Measurements from ENCODE around the gene ASB2.

The ASB2 gene

GRCh38 chr14:93946541-93947090, 29.8 kb downstream of the ASB2 start:
- DNase-seq (ENCODE audit: low read depth in 2 of 2): no peak

GRCh38 chr14:93946104-93946503, 30.3 kb downstream of the ASB2 start:
- no peak for DNase-seq (ENCODE audit: low read depth in 2 of 2)

- DNase-seq (ENCODE audit: low read depth in 2 of 2): no peak
These were observed 31.3 kb downstream of the ASB2 start for GRCh38 chr14:93945070-93945399.

- no peak for DNase-seq (ENCODE audit: low read depth in 2 of 2)
These were observed 31.9 kb downstream of the ASB2 start for GRCh38 chr14:93944348-93945069.

GRCh38 chr14:93943930-93944329, 32.4 kb downstream of the ASB2 start:
- no peak for DNase-seq (ENCODE audit: low read depth in 2 of 2)

- DNase-seq (ENCODE audit: low read depth in 2 of 2): no peak
These were observed 33.3 kb downstream of the ASB2 start for GRCh38 chr14:93943052-93943451.

GRCh38 chr14:93941293-93941910, 35.0 kb downstream of the ASB2 start:
- DNase-seq (ENCODE audit: low read depth in 2 of 2): no peak

- no peak for DNase-seq (ENCODE audit: low read depth in 2 of 2)
These were observed 35.9 kb downstream of the ASB2 start for GRCh38 chr14:93940437-93940836.

- DNase-seq (ENCODE audit: low read depth in 2 of 2): peak; percentile 83 to 90
These were observed 36.8 kb downstream of the ASB2 start for GRCh38 chr14:93939304-93940229.

- DNase-seq (ENCODE audit: low read depth in 2 of 2): no peak
These were observed 37.5 kb downstream of the ASB2 start for GRCh38 chr14:93938751-93939303.

GRCh38 chr14:93937519-93937918, 38.9 kb downstream of the ASB2 start:
- DNase-seq (ENCODE audit: low read depth in 2 of 2): no peak

- no peak for DNase-seq (ENCODE audit: low read depth in 2 of 2)
These were observed 39.4 kb downstream of the ASB2 start for GRCh38 chr14:93936926-93937325.

- no peak for DNase-seq (ENCODE audit: low read depth in 2 of 2)
These were observed 40.1 kb downstream of the ASB2 start for GRCh38 chr14:93936245-93936644.

GRCh38 chr14:93935213-93935612, 41.2 kb downstream of the ASB2 start:
- DNase-seq (ENCODE audit: low read depth in 2 of 2): no peak

GRCh38 chr14:93932642-93933041, 43.7 kb downstream of the ASB2 start:
- no peak for DNase-seq (ENCODE audit: low read depth in 2 of 2)

- no peak for DNase-seq (ENCODE audit: low read depth in 2 of 2)
These were observed 45.4 kb downstream of the ASB2 start for GRCh38 chr14:93930989-93931307.

- DNase-seq (ENCODE audit: low read depth in 2 of 2): no peak
These were observed 45.9 kb downstream of the ASB2 start for GRCh38 chr14:93930296-93930988.

- DNase-seq (ENCODE audit: low read depth in 2 of 2): no peak
These were observed 46.7 kb downstream of the ASB2 start for GRCh38 chr14:93929657-93930056.

- DNase-seq (ENCODE audit: low read depth in 2 of 2): no peak
These were observed 47.3 kb downstream of the ASB2 start for GRCh38 chr14:93929048-93929535.

GRCh38 chr14:93928184-93929047, 48.0 kb downstream of the ASB2 start:
- DNase-seq (ENCODE audit: low read depth in 2 of 2): no peak

GRCh38 chr14:93927800-93928145, 48.6 kb downstream of the ASB2 start:
- no peak for DNase-seq (ENCODE audit: low read depth in 2 of 2)
